HG03575 (cell line): ENCODE data around the gene TRMT2B.
"Not testable (repeated sequence)": the region's sequence is repeated elsewhere in the genome, so short reads cannot be mapped to it uniquely, and the experiment has no call there.

Experiments used
- ATAC-seq: cut with Tn5 transposase; IDR thresholded peaks from one replicate; pipeline ENCODE4 v1.9.1; 2021; ENCODE audit not compliant: unreplicated experiment, insufficient number of reproducible peaks, low FRiP score; ENCODE audit errors: extremely low read depth

TRMT2B gene

GRCh38 chrX:101022020-101022419 is 29.9 kb downstream of the TRMT2B start:
- ATAC-seq = no peak

- not testable (repeated sequence) for ATAC-seq
These were observed 39.9 kb downstream of the TRMT2B start for GRCh38 chrX:101012031-101012430.

GRCh38 chrX:101009090-101009489 is 42.8 kb downstream of the TRMT2B start:
- ATAC-seq = no peak

GRCh38 chrX:100999451-100999850 is 52.5 kb downstream of the TRMT2B start:
- ATAC-seq = no peak

GRCh38 chrX:100995469-100995868 is 56.4 kb downstream of the TRMT2B start:
- no peak for ATAC-seq

- no peak for ATAC-seq
These were observed 57.3 kb downstream of the TRMT2B start for GRCh38 chrX:100994352-100995281.

- ATAC-seq = no peak
These were observed 61.8 kb downstream of the TRMT2B start for GRCh38 chrX:100990139-100990538.

GRCh38 chrX:100984818-100985217 is 67.1 kb downstream of the TRMT2B start:
- ATAC-seq = no peak

GRCh38 chrX:100981498-100981845 is 70.4 kb downstream of the TRMT2B start:
- not testable (repeated sequence) for ATAC-seq

- ATAC-seq = no peak
These were observed 71.1 kb downstream of the TRMT2B start for GRCh38 chrX:100980608-100981497.

- no peak for ATAC-seq
These were observed 71.9 kb downstream of the TRMT2B start for GRCh38 chrX:100979881-100980607.

- ATAC-seq = no peak
These were observed 75.7 kb downstream of the TRMT2B start for GRCh38 chrX:100976211-100976610.

GRCh38 chrX:100975212-100975611 is 76.7 kb downstream of the TRMT2B start:
- no peak for ATAC-seq

- no peak for ATAC-seq
These were observed 78.5 kb downstream of the TRMT2B start for GRCh38 chrX:100973411-100973810.

GRCh38 chrX:100969936-100970335 is 82.0 kb downstream of the TRMT2B start:
- no peak for ATAC-seq

GRCh38 chrX:100969408-100969807 is 82.5 kb downstream of the TRMT2B start, which contains the start of gene ARL13A:
Gene ARL13A, plus strand, starts transcription at chrX:100969708. Its CDS starts 3,982 bp downstream, at chrX:100973690.
- ATAC-seq = no peak

GRCh38 chrX:100964362-100964761 is 87.5 kb downstream of the TRMT2B start:
- ATAC-seq = no peak

- no peak for ATAC-seq
These were observed 89.1 kb downstream of the TRMT2B start for GRCh38 chrX:100962811-100963210.
